Endothelial cell of umbilical vein (primary cell): ENCODE measurements around the gene SHISA9.

Source experiments
- CTCF ChIP-seq, 2 donors: IDR thresholded peaks; 1 replicate in 1 of 2; 2 replicates in 1 of 2; pipeline ENCODE4 v1.5.1; 2011; ENCODE audit warnings: low read length in 2 of 2, mild to moderate bottlenecking in 2 of 2, moderate library complexity in 2 of 2, control low read depth in 1 of 2, inconsistent platforms in 1 of 2, low read depth in 1 of 2; ENCODE audit not compliant: insufficient read depth in 1 of 2; ENCODE audit errors: extremely low read depth in 1 of 2
- GATA2 ChIP-seq: IDR thresholded peaks from 2 replicates; pipeline ENCODE4 v1.7.0; 2011; ENCODE audit warnings: low read depth, mild to moderate bottlenecking, moderate library complexity, mixed read lengths, low read length; ENCODE audit not compliant: insufficient read length, insufficient read depth

- TF ChIP-seq CTCF (IDR thresholded peaks at IDR 0.05; ENCODE audit: extremely low read depth in 1 of 2, insufficient read depth in 1 of 2, low read depth in 1 of 2, low read length in 2 of 2) (no peak), GATA2 (no peak)
These were observed 219.2 kb downstream of the SHISA9 start for GRCh38 chr16:13120557-13120956.
